Measurements from ENCODE around the gene GGT5.
A peak's percentile ranks its signal among the peaks of the same experiment; 100 is the strongest.
"Not testable (repeated sequence)": the region's sequence is repeated elsewhere in the genome, so short reads cannot be mapped to it uniquely, and the experiment has no call there.

GGT5 gene

DNA sequence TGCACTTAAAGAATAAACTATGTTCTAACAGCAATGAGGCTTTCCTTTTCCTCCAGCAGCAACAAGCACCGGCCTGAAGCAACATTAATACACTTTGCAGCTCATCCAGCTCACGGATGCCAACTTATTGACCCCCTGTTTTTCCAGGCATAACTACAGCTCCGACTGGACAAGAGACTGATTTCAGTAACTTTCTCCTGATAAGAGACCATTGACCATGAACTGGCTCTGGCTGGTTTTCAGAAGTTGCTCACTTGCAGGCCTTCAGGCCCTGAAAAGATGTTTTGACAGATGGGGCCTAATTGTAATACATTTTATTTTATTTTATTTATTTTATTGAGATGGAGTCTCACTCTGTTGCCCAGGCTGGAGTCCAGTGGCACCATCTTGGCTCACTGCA is 27.5 kb downstream of the GGT5 start:
- Histone ChIP-seq H3K36me3 (ENCODE audit: control insufficient read depth in 1 of 2, insufficient read depth in 2 of 2, low read length in 2 of 2) (peaks cover 0 to 3% of the 10 kb centered on the region in 2 donors), H3K27me3 (ENCODE audit: control insufficient read depth in 1 of 2, insufficient read depth in 2 of 2, low read length in 2 of 2) (no peaks in the 10 kb centered on the region), H3K4me1 (ENCODE audit: control insufficient read depth in 1 of 2, insufficient read depth in 2 of 2, low read length in 2 of 2) (no peaks in the 10 kb centered on the region), H3K4me3 (ENCODE audit: low read depth in 1 of 2, low read length in 2 of 2) (no peak overlapping the region), H3K9ac (ENCODE audit: low read depth in 1 of 2, low read length in 2 of 2) (no peak overlapping the region), H3K9me3 (ENCODE audit: control insufficient read depth in 1 of 2, low read length in 2 of 2) (no peaks in the 10 kb centered on the region), H3K27ac (ENCODE audit: low read depth, low read length) (no peak overlapping the region)

DNA sequence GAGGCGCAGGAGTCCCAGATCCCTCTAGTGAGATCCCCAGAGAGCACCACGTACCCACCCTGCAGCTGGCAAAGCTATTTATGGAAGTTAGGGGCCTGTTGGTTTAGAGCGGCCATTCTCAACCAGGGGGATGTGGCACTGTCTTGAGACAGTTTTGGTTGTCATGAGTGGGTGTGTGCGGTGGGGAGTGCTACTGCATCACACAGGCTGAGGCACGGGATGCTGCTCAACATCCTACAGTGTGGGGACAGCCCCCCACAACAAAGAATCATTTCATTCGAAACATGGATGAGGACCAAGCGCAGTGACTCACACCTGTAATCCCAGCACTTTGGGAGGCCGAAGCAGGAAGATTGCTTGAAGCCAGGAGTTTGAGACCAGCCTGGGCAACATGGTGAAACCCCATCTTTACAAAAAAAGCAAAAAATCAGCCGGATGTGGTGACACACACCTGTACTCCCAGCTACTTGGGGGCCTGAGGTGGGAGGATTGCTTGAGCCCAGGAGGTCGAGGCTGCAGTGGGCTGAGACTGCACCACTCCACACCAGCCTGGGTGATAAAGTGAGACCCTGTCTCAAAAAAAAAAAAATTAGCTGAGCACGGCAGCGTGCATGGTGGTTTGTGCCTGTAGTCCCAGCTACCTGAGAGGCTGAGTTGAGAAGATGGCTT is 28.2 kb downstream of the GGT5 start:
- Histone ChIP-seq H3K9ac (ENCODE audit: low read depth in 1 of 2, low read length in 2 of 2) (no peak overlapping the region), H3K36me3 (ENCODE audit: control insufficient read depth in 1 of 2, insufficient read depth in 2 of 2, low read length in 2 of 2) (peaks cover 0 to 3% of the 10 kb centered on the region in 2 donors), H3K4me3 (ENCODE audit: low read depth in 1 of 2, low read length in 2 of 2) (no peak overlapping the region), H3K4me1 (ENCODE audit: control insufficient read depth in 1 of 2, insufficient read depth in 2 of 2, low read length in 2 of 2) (no peaks in the 10 kb centered on the region), H3K9me3 (ENCODE audit: control insufficient read depth in 1 of 2, low read length in 2 of 2) (no peaks in the 10 kb centered on the region), H3K27me3 (ENCODE audit: control insufficient read depth in 1 of 2, insufficient read depth in 2 of 2, low read length in 2 of 2) (no peaks in the 10 kb centered on the region), H3K27ac (ENCODE audit: low read depth, low read length) (no peak overlapping the region)

DNA sequence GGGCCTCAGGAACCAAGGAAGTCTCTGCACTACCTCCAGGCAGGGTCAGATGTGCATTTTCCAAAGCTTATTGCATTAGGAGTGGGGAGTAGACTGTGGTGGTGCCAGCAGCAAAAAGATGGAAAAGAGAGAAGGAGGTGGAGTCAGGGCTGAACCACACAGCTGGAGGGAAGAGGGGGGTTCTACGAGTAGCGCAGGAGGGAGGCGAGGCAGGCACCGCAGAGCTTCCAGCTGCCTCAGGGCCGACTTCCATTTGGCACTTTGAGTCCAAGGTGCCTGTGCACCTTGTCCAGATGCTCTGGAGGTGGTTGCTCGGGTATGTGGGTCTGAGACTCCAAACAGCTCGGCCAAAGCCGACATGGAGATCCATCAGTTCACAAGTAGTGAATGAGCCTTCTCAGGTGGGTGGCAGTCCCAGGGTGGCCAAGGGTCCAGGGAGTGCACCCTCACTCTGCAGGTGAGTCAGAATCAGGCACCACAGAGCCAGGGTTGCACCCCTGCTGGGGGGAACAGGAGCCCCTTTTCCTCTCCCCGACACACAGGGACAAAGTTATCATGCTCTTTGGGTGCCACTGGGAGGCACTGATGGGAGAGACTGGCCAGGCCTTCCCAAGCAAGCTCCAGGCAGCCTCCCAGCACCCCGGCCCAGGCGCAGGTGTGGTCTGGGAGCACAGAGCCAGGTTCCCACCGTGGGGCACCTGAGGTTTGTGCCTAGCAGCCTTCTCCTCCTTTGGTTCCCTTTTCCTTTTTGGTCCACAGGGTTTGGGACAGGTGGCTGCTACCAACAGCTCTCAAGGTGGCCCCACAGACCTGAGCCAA is 30.2 kb downstream of the GGT5 start:
- Histone ChIP-seq H3K36me3 (ENCODE audit: control insufficient read depth in 1 of 2, insufficient read depth in 2 of 2, low read length in 2 of 2) (no peaks in the 10 kb centered on the region), H3K9me3 (ENCODE audit: control insufficient read depth in 1 of 2, low read length in 2 of 2) (no peaks in the 10 kb centered on the region), H3K4me3 (ENCODE audit: low read depth in 1 of 2, low read length in 2 of 2) (no peak overlapping the region), H3K9ac (ENCODE audit: low read depth in 1 of 2, low read length in 2 of 2) (no peak overlapping the region), H3K27ac (ENCODE audit: low read depth, low read length) (no peak overlapping the region), H3K27me3 (ENCODE audit: control insufficient read depth in 1 of 2, insufficient read depth in 2 of 2, low read length in 2 of 2) (no peaks in the 10 kb centered on the region), H3K4me1 (ENCODE audit: control insufficient read depth in 1 of 2, insufficient read depth in 2 of 2, low read length in 2 of 2) (no peaks in the 10 kb centered on the region)

DNA sequence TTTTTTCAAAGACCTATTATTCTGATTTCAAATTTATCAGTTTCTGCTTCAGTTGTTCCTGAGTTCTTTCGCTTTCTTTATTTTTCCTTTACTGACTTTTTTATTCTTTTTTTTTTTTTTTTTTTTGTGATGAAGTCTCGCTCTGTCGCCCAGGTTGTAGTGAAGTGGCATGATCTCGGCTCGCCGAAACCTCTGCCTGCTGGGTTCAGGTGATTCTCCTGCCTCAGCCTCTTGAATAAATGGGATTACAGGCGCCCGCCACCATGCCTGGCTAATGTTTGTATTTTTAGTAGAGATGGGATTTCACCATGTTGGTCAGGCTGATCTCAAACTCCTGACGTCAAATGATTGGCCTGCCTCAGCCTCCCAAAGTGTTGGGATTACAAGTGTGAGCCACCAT is 31.8 kb downstream of the GGT5 start:
- not testable (repeated sequence) for H3K4me1 ChIP-seq (ENCODE audit: control insufficient read depth in 1 of 2, insufficient read depth in 2 of 2, low read length in 2 of 2); H3K27me3 ChIP-seq (ENCODE audit: control insufficient read depth in 1 of 2, insufficient read depth in 2 of 2, low read length in 2 of 2); H3K9ac ChIP-seq (ENCODE audit: low read depth in 1 of 2, low read length in 2 of 2); H3K36me3 ChIP-seq (ENCODE audit: control insufficient read depth in 1 of 2, insufficient read depth in 2 of 2, low read length in 2 of 2); H3K4me3 ChIP-seq (ENCODE audit: low read depth in 1 of 2, low read length in 2 of 2); H3K27ac ChIP-seq (ENCODE audit: low read depth, low read length); H3K9me3 ChIP-seq (ENCODE audit: control insufficient read depth in 1 of 2, low read length in 2 of 2)

DNA sequence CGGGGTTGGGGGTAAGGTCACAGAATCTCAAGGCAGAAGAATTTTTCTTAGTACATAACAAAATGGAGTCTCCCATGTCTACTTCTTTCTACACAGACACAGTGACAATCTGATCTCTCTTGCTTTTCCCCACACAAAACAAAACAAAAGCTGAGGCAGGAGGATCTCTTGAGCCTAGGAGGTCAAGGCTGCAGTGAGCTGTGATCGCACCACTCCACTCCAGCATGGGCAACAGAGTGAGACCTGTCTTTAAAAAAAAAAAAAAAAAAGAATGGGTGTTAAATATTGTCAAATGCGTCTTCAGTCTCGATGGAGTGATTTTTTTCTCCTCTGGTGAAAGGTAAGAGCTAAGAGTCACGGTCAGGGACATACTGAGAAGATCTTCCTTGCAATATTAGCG is 33.2 kb downstream of the GGT5 start:
- not testable (repeated sequence) for H3K9ac ChIP-seq (ENCODE audit: low read depth in 1 of 2, low read length in 2 of 2); H3K4me1 ChIP-seq (ENCODE audit: control insufficient read depth in 1 of 2, insufficient read depth in 2 of 2, low read length in 2 of 2); H3K9me3 ChIP-seq (ENCODE audit: control insufficient read depth in 1 of 2, low read length in 2 of 2); H3K27me3 ChIP-seq (ENCODE audit: control insufficient read depth in 1 of 2, insufficient read depth in 2 of 2, low read length in 2 of 2); H3K4me3 ChIP-seq (ENCODE audit: low read depth in 1 of 2, low read length in 2 of 2); H3K36me3 ChIP-seq (ENCODE audit: control insufficient read depth in 1 of 2, insufficient read depth in 2 of 2, low read length in 2 of 2); H3K27ac ChIP-seq (ENCODE audit: low read depth, low read length)

DNA sequence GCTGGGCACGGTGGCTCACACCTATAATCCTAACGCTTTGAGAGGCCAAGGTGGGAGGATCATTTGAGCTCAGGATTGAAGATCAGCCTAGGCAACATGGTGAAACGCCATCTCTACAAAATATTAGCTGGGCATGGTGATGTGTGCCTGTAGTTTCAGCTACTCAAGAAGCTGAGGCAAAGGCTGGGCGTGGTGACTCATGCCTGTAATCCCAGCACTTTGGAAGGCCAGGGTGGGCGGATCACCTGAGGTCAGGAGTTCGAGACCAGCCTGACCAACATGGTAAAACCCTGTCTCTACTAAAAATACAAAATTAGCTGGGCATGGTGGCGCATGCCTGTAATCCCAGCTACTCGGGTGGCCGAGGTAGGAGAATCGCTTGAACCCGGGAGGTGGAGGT is 34.5 kb downstream of the GGT5 start:
- not testable (repeated sequence) for H3K27ac ChIP-seq (ENCODE audit: low read depth, low read length); H3K27me3 ChIP-seq (ENCODE audit: control insufficient read depth in 1 of 2, insufficient read depth in 2 of 2, low read length in 2 of 2); H3K9me3 ChIP-seq (ENCODE audit: control insufficient read depth in 1 of 2, low read length in 2 of 2); H3K9ac ChIP-seq (ENCODE audit: low read depth in 1 of 2, low read length in 2 of 2); H3K4me1 ChIP-seq (ENCODE audit: control insufficient read depth in 1 of 2, insufficient read depth in 2 of 2, low read length in 2 of 2); H3K4me3 ChIP-seq (ENCODE audit: low read depth in 1 of 2, low read length in 2 of 2); H3K36me3 ChIP-seq (ENCODE audit: control insufficient read depth in 1 of 2, insufficient read depth in 2 of 2, low read length in 2 of 2)

DNA sequence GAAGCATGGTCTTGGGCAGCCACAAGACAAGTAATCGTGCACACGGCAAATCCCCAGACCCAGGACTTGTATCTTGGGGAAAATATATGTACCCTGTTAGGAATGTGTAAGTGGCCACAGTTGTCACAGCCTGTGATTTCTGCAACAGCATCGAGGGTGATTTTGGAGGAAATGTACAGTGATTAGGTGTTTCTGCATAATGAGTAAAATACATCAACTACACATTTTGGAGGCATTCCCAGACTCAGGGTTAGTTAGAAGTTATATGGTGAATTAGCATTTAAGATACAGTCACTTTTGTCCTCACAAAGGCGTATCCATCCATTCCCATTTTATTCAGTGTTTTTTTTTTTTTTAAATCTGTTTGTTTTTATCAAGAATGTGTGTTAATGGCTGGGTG is 35.2 kb downstream of the GGT5 start:
- H3K27me3 ChIP-seq (ENCODE audit: control insufficient read depth in 1 of 2, insufficient read depth in 2 of 2, low read length in 2 of 2): no peaks in the 10 kb centered on the region

DNA sequence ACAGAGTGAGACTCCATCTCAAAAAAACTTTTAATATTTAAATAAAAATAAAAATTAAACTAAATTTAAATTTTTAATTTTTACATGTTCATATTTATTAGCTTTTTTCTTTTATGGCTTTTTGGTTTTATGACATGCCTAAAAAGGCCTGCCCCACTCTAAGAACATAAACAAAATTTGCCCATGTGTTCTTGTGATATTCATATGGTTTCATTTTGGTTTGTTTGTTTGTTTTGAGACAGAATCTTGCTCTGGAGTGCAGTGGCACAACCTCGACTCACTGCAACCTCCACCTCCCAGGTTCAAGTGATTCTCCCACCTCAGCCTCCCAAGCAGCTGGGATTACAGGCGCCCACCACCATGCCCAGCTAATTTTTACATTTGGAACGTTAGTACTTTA is 35.9 kb downstream of the GGT5 start:
- Histone ChIP-seq H3K4me3 (ENCODE audit: low read depth in 1 of 2, low read length in 2 of 2) (no peak overlapping the region), H3K9me3 (ENCODE audit: control insufficient read depth in 1 of 2, low read length in 2 of 2) (no peaks in the 10 kb centered on the region), H3K27ac (ENCODE audit: low read depth, low read length) (no peak overlapping the region), H3K27me3 (ENCODE audit: control insufficient read depth in 1 of 2, insufficient read depth in 2 of 2, low read length in 2 of 2) (no peaks in the 10 kb centered on the region), H3K36me3 (ENCODE audit: control insufficient read depth in 1 of 2, insufficient read depth in 2 of 2, low read length in 2 of 2) (no peaks in the 10 kb centered on the region), H3K9ac (ENCODE audit: low read depth in 1 of 2, low read length in 2 of 2) (no peak overlapping the region), H3K4me1 (ENCODE audit: control insufficient read depth in 1 of 2, insufficient read depth in 2 of 2, low read length in 2 of 2) (peaks cover 4 to 5% of the 10 kb centered on the region in 2 donors)

More for the DNA sequence above, 35.2 kb downstream of the GGT5 start:
- Histone ChIP-seq H3K4me1 (ENCODE audit: control insufficient read depth in 1 of 2, insufficient read depth in 2 of 2, low read length in 2 of 2) (peaks cover 4 to 5% of the 10 kb centered on the region in 2 donors), H3K27ac (ENCODE audit: low read depth, low read length) (no peak overlapping the region), H3K9ac (ENCODE audit: low read depth in 1 of 2, low read length in 2 of 2) (no peak overlapping the region), H3K4me3 (ENCODE audit: low read depth in 1 of 2, low read length in 2 of 2) (no peak overlapping the region), H3K36me3 (ENCODE audit: control insufficient read depth in 1 of 2, insufficient read depth in 2 of 2, low read length in 2 of 2) (no peaks in the 10 kb centered on the region), H3K9me3 (ENCODE audit: control insufficient read depth in 1 of 2, low read length in 2 of 2) (no peaks in the 10 kb centered on the region)

DNA sequence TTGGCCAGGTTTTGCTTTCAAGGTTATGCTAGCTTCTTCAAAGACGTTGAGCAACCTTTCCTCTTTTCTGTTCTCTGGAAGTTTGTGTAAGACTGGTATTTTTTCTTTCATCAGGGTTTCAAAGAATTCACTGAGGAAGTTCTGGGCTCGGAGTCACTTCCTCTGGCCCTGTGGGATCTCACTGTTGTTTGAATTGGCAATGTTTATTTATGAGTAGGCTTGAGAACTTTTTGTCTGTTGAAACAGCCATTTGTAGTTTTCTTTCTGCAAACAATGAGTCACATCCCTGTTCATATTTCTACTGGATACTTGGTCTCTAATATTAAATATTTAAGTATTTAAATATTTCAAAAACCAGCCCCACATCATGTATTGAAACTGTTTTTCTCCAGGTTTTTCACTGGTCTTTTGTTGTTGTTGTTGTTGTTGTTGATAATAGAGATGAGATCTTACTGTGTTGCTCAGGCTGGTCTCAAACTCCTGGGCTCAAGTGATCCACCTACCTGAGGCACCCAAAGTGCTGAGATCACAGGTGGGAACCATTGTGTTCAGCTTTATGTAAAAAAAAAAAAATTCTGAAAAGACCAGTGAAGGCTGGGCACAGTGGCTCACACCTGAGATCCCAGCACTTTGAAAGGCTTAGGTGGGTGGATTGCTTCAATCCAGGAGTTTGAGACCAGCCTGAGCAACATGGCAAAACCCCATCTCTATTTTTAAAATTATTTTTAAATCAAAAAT is 36.7 kb downstream of the GGT5 start:
- H3K9ac ChIP-seq (ENCODE audit: low read depth in 1 of 2, low read length in 2 of 2): peak overlapping the region in 1 of 2 donors; percentile 1

More for the DNA sequence above, 36.7 kb downstream of the GGT5 start:
- Histone ChIP-seq H3K9me3 (ENCODE audit: control insufficient read depth in 1 of 2, low read length in 2 of 2) (no peaks in the 10 kb centered on the region), H3K27me3 (ENCODE audit: control insufficient read depth in 1 of 2, insufficient read depth in 2 of 2, low read length in 2 of 2) (no peaks in the 10 kb centered on the region), H3K4me1 (ENCODE audit: control insufficient read depth in 1 of 2, insufficient read depth in 2 of 2, low read length in 2 of 2) (peaks cover 4 to 5% of the 10 kb centered on the region in 2 donors), H3K36me3 (ENCODE audit: control insufficient read depth in 1 of 2, insufficient read depth in 2 of 2, low read length in 2 of 2) (no peaks in the 10 kb centered on the region), H3K27ac (ENCODE audit: low read depth, low read length) (no peak overlapping the region), H3K4me3 (ENCODE audit: low read depth in 1 of 2, low read length in 2 of 2) (no peak overlapping the region)

Data from duodenal mucosa (tissue), 2 donors.